ENCODE measurements around the gene HMG20A.
A peak's percentile ranks its signal among the peaks of the same experiment; 100 is the strongest.

Gene HMG20A

DNA sequence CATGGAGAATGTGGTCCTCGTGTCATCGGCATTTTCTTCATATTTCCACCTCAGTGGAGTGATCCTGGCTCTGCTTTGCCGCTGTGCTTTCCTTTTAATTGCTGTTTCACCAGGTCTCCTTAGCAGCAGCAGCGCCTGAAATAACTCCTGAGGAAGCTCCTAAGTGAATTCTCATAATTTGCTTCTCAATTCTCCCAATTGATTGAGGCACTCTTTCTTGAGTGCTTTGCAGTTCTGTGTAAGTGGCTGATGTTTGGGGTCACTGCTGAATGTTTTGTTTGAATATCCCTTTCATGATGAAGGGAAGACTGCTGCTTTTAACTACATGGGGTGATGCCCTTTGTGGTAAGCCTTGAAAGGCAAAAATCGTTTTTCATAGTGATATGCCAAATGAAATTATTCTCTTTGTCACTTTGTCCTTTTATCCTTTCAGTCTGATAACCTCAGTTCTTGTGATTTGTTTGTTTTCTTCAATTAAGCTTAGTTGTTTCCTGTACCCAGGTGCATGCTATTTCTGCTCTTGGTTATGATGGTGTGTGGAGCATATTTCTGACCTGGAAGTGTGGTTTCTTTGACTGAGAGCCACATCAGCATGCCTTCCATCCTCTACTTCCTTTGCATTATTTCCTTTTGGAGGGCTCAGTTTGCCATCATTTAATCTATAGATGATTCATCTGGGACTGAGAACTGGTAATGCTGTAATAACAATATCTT lies 36.7 kb downstream of the HMG20A start:
- peak overlapping the region; percentile 26 for H3K27ac ChIP-seq (ENCODE audit: poor library complexity, severe bottlenecking)
- peaks cover 26% of the 10 kb centered on the region for H3K36me3 ChIP-seq (ENCODE audit: low read depth)
- DNase-seq (ENCODE audit: low spot score): no peak

DNA sequence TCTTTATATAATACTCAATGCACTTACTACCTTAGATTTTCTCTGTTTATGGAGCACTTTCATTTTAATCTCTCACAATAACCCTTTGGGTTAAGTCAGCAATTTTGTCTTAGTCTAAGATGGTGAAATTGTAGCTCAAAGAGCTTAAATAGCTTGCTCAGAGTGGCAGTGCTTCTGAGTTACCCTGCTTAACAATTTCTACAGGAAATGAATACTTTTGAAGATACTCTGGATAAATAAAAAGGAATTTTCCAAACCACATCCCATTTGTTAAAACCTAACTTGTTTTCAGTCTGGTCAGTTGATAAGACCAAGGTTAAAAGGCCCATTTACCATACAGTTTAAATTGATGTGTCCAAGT lies 37.2 kb downstream of the HMG20A start:
- no peak for DNase-seq (ENCODE audit: low spot score)
- H3K4me3 ChIP-seq (ENCODE audit: severe bottlenecking): no peak overlapping the region

More for the DNA sequence above, 36.7 kb downstream of the HMG20A start:
- H3K4me1 ChIP-seq (ENCODE audit: insufficient read depth, poor library complexity, severe bottlenecking): peaks cover 12% of the 10 kb centered on the region
- H3K27me3 ChIP-seq (ENCODE audit: insufficient read depth, poor library complexity, severe bottlenecking): no peaks in the 10 kb centered on the region
- no peaks in the 10 kb centered on the region for H3K9me3 ChIP-seq (ENCODE audit: severe bottlenecking)
- TF ChIP-seq CTCF (IDR thresholded peaks at IDR 0.05; ENCODE audit: poor library complexity, severe bottlenecking): no peak
- no peak overlapping the region for H3K4me3 ChIP-seq (ENCODE audit: severe bottlenecking)
- ATAC-seq (ENCODE audit: low read depth): peak; percentile 34; the same call in 1 of the 3 replicates

DNA sequence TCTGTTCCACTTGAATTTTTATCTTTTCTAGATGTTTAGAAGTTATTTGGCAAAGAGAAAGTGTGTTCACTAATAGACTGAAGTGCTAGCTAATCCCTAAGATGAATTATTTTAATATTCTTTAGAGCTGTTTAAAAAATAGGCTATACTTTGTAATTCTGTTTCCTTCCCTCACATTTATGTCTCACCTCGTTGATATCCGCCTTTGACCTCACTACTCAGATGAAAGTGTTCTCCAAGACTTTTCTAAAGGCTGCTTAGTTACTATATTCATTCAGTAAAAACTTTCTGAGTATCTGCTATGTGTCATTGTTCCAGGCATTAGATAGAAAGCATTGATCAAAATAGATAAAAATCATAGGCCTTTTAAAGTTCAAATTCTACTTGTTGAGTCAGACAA lies 38.3 kb downstream of the HMG20A start:
- H3K4me3 ChIP-seq (ENCODE audit: severe bottlenecking): no peak overlapping the region
- H3K36me3 ChIP-seq (ENCODE audit: low read depth): peaks cover 40% of the 10 kb centered on the region
- DNase-seq (ENCODE audit: low spot score): no peak
- H3K27ac ChIP-seq (ENCODE audit: poor library complexity, severe bottlenecking): no peak overlapping the region
- peaks cover 12% of the 10 kb centered on the region for H3K4me1 ChIP-seq (ENCODE audit: insufficient read depth, poor library complexity, severe bottlenecking)
- H3K9me3 ChIP-seq (ENCODE audit: severe bottlenecking): no peaks in the 10 kb centered on the region
- H3K27me3 ChIP-seq (ENCODE audit: insufficient read depth, poor library complexity, severe bottlenecking): no peaks in the 10 kb centered on the region
- ATAC-seq (ENCODE audit: low read depth): no peak
- no peak for TF ChIP-seq CTCF (IDR thresholded peaks at IDR 0.05; ENCODE audit: poor library complexity, severe bottlenecking)

More for the DNA sequence above, 37.2 kb downstream of the HMG20A start:
- H3K4me1 ChIP-seq (ENCODE audit: insufficient read depth, poor library complexity, severe bottlenecking): peaks cover 12% of the 10 kb centered on the region
- no peaks in the 10 kb centered on the region for H3K9me3 ChIP-seq (ENCODE audit: severe bottlenecking)
- no peaks in the 10 kb centered on the region for H3K27me3 ChIP-seq (ENCODE audit: insufficient read depth, poor library complexity, severe bottlenecking)
- ATAC-seq (ENCODE audit: low read depth): peak; percentile 43; the same call in 2 of the 3 replicates
- peaks cover 29% of the 10 kb centered on the region for H3K36me3 ChIP-seq (ENCODE audit: low read depth)
- no peak for TF ChIP-seq CTCF (IDR thresholded peaks at IDR 0.05; ENCODE audit: poor library complexity, severe bottlenecking)
- peak overlapping the region; percentile 26 for H3K27ac ChIP-seq (ENCODE audit: poor library complexity, severe bottlenecking)

- no peak for ATAC-seq (ENCODE audit: low read depth)
- Histone ChIP-seq H3K36me3 (ENCODE audit: low read depth) (peaks cover 58% of the 10 kb centered on the region), H3K4me1 (ENCODE audit: insufficient read depth, poor library complexity, severe bottlenecking) (peaks cover 12% of the 10 kb centered on the region), H3K27me3 (ENCODE audit: insufficient read depth, poor library complexity, severe bottlenecking) (no peaks in the 10 kb centered on the region), H3K4me3 (ENCODE audit: severe bottlenecking) (no peak overlapping the region), H3K27ac (ENCODE audit: poor library complexity, severe bottlenecking) (no peak overlapping the region), H3K9me3 (ENCODE audit: severe bottlenecking) (no peaks in the 10 kb centered on the region)
- no peak for DNase-seq (ENCODE audit: low spot score)
- no peak for TF ChIP-seq CTCF (IDR thresholded peaks at IDR 0.05; ENCODE audit: poor library complexity, severe bottlenecking)
Observed at GRCh38 chr15:77461486-77461885, 40.8 kb downstream of the HMG20A start.

Data from RWPE2 (cell line).